Measurements from ENCODE around the gene CALU. TPM values are rescaled to one million over a fixed set of nuclear protein-coding genes. Genes with fewer than 3 reads are reported as not detected.

The CALU gene
- total RNA-seq, 4 donors from 2014 or later: 32.4 to 44.1 (median 36.7) TPM

DNA sequence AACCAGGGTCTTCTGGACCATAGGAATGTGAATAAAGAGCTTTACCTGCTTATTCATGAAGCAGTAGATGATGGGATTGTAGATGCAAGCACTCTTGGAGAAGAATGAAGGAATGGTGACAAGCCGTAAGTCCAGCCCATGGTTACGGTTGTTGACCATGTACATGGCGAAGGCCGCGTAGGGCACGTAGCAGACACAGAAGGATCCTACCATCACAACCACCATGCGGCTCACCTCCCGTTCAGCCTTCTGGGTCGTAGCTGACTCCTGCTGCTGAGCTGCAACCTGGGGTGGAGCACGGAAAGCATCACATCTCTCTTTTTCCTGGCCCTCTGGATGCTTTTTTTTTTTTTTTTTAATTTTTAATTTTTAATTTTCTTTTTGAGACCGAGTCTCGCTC is 34.4 kb downstream of the CALU start:
- no peaks in the 10 kb centered on the region for H3K9me3 ChIP-seq
- H3K27ac ChIP-seq: no peak overlapping the region
- WGBS: 98% methylated on average over 12 of the region's 12 CpGs
- no peak for TF ChIP-seq POLR2AphosphoS5 (IDR thresholded peaks at IDR 0.05)
- no peak for TF ChIP-seq EP300 (IDR thresholded peaks at IDR 0.05)
- TF ChIP-seq POLR2A (IDR thresholded peaks at IDR 0.05): no peak
- TF ChIP-seq, protein P1, sequence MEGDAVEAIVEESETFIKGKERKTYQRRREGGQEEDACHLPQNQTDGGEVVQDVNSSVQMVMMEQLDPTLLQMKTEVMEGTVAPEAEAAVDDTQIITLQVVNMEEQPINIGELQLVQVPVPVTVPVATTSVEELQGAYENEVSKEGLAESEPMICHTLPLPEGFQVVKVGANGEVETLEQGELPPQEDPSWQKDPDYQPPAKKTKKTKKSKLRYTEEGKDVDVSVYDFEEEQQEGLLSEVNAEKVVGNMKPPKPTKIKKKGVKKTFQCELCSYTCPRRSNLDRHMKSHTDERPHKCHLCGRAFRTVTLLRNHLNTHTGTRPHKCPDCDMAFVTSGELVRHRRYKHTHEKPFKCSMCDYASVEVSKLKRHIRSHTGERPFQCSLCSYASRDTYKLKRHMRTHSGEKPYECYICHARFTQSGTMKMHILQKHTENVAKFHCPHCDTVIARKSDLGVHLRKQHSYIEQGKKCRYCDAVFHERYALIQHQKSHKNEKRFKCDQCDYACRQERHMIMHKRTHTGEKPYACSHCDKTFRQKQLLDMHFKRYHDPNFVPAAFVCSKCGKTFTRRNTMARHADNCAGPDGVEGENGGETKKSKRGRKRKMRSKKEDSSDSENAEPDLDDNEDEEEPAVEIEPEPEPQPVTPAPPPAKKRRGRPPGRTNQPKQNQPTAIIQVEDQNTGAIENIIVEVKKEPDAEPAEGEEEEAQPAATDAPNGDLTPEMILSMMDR (IDR thresholded peaks at IDR 0.05): no peak
- peaks cover 49% of the 10 kb centered on the region for H3K36me3 ChIP-seq
- DNase-seq (ENCODE audit: low spot score in 2 of 2): no peak
- no peaks in the 10 kb centered on the region for H3K4me1 ChIP-seq
- no peaks in the 10 kb centered on the region for H3K27me3 ChIP-seq
- no peak overlapping the region for H3K4me3 ChIP-seq

- no peaks in the 10 kb centered on the region for H3K27me3 ChIP-seq
- no peak for DNase-seq (ENCODE audit: low spot score in 2 of 2)
- H3K4me3 ChIP-seq: no peak overlapping the region
- TF ChIP-seq EP300 (IDR thresholded peaks at IDR 0.05) (no peak), POLR2A (IDR thresholded peaks at IDR 0.05) (no peak), POLR2AphosphoS5 (IDR thresholded peaks at IDR 0.05) (no peak)
- TF ChIP-seq, protein P1 (IDR thresholded peaks at IDR 0.05): no peak
- H3K36me3 ChIP-seq: peaks cover 45% of the 10 kb centered on the region
- H3K27ac ChIP-seq: no peak overlapping the region
- H3K9me3 ChIP-seq: no peaks in the 10 kb centered on the region
- WGBS: 93% methylated on average over 12 of the region's 13 CpGs
- no peaks in the 10 kb centered on the region for H3K4me1 ChIP-seq
Measured at GRCh38 chr7:128774029-128774689, 35.0 kb downstream of the CALU start.

GRCh38 chr7:128774921-128775320 is 35.8 kb downstream of the CALU start:
- Histone ChIP-seq H3K4me1 (no peaks in the 10 kb centered on the region), H3K36me3 (peaks cover 37% of the 10 kb centered on the region), H3K4me3 (no peak overlapping the region), H3K27ac (no peak overlapping the region), H3K27me3 (no peaks in the 10 kb centered on the region), H3K9me3 (no peaks in the 10 kb centered on the region)
- WGBS: 83% methylated on average over 7 of the region's 7 CpGs
- no peak for DNase-seq (ENCODE audit: low spot score in 2 of 2)
- TF ChIP-seq, protein P1 (IDR thresholded peaks at IDR 0.05): no peak
- no peak for TF ChIP-seq POLR2A (IDR thresholded peaks at IDR 0.05)
- no peak for TF ChIP-seq EP300 (IDR thresholded peaks at IDR 0.05)
- TF ChIP-seq POLR2AphosphoS5 (IDR thresholded peaks at IDR 0.05): no peak

DNA sequence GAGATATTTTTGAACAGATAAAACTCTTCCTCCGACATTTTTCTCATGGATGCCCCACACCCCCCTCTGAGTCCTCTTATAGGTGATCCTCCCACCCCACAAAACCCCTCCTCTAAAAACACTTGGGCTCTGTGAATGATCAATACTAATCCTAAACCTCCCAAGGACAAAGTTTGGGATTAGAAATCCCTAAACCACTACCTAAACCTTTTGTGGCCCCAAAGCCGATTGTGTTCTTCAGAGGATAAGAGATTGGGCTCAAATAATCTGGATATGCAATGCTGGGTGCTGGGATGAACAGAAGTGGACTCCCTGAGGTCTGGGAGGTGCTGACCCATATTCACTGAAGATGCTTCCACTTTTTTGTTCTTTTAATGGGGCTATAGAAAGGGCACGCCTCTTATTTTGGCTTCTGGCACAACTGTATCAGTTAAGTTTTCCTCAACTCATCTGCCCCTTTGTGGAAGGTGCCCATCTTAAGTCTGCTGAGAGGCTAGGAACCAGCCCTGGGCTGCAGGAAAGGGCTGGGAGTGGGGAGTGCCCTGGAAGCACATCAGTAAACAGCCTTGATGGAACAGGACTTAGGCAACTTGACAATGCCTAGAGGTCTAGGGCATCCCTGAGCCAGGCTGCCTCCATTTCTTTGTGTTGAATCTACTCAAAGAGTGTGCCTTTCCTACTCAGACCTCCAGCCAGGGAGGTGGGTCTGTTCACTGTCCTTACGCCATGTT is 36.8 kb downstream of the CALU start, which contains the start of gene OPN1SW:
TSS of gene OPN1SW (minus strand) at position 51 of the 731 bp plus-strand sequence. CDS start at position 38, 13 bp downstream.
- Histone ChIP-seq H3K27me3 (no peaks in the 10 kb centered on the region), H3K9me3 (no peaks in the 10 kb centered on the region), H3K4me1 (no peaks in the 10 kb centered on the region), H3K4me3 (no peak within 1 kb of the TSS), H3K27ac (no peak within 1 kb of the TSS), H3K36me3 (peaks cover 27% of the 10 kb centered on the region)
- no peak for TF ChIP-seq EP300 (IDR thresholded peaks at IDR 0.05)
- TF ChIP-seq POLR2AphosphoS5 (IDR thresholded peaks at IDR 0.05): no peak
- TF ChIP-seq, protein P1 (IDR thresholded peaks at IDR 0.05): no peak
- TF ChIP-seq POLR2A (IDR thresholded peaks at IDR 0.05): no peak
- DNase-seq (ENCODE audit: low spot score in 2 of 2): no peak
- 95% methylated on average over 4 of the region's 4 CpGs for WGBS

Data from suprapubic skin (tissue), 4 donors.